GM23248 (cell line): ENCODE measurements around the gene MAPK10. TPM values are rescaled to one million over a fixed set of nuclear protein-coding genes. Genes with fewer than 3 reads are reported as not detected.
"Not testable (repeated sequence)": the region's sequence is repeated elsewhere in the genome, so short reads cannot be mapped to it uniquely, and the experiment has no call there.

ENCODE experiments used
- DNase-seq: peaks from one replicate; pipeline ENCODE4 v3.0.0-alpha.2; 2015
- H2AFZ ChIP-seq: fragments of 200-600 bp; sonication (generic); 2 replicates; pipeline ENCODE4 v1.6.1; 2016; ENCODE audit warnings: antibody characterized with exemption
- H3F3A ChIP-seq: fragments of 200-600 bp; sonication (generic); 2 replicates; pipeline ENCODE4 v1.6.1; 2016; ENCODE audit warnings: mild to moderate bottlenecking, antibody characterized with exemption, mixed run types; ENCODE audit not compliant: insufficient read depth
- H3K27ac ChIP-seq: fragments of 200-600 bp; sonication (generic); 2 replicates; pipeline ENCODE4 v1.5.1; 2016; ENCODE audit warnings: mild to moderate bottlenecking
- H3K27me3 ChIP-seq: fragments of 200-600 bp; sonication (generic); replicated peaks from 2 replicates; pipeline ENCODE4 v1.6.1; 2016; ENCODE audit warnings: mild to moderate bottlenecking; ENCODE audit not compliant: insufficient read depth
- H3K36me3 ChIP-seq: fragments of 200-600 bp; sonication (generic); 2 replicates; pipeline ENCODE4 v1.6.1; 2016; ENCODE audit warnings: low read depth, mild to moderate bottlenecking
- H3K4me1 ChIP-seq: fragments of 200-600 bp; sonication (generic); 2 replicates; pipeline ENCODE4 v1.6.1; 2016; ENCODE audit warnings: mild to moderate bottlenecking; ENCODE audit not compliant: insufficient read depth
- H3K4me2 ChIP-seq: fragments of 200-600 bp; sonication (generic); one replicate; pipeline ENCODE4 v1.6.1; 2016; ENCODE audit warnings: mild to moderate bottlenecking; ENCODE audit not compliant: unreplicated experiment
- H3K4me3 ChIP-seq: fragments of 200-600 bp; sonication (generic); 2 replicates; pipeline ENCODE4 v1.5.1; 2016; ENCODE audit warnings: mild to moderate bottlenecking
- H3K79me2 ChIP-seq: fragments of 200-600 bp; sonication (generic); 2 replicates; pipeline ENCODE4 v1.6.1; 2016; ENCODE audit warnings: mild to moderate bottlenecking; ENCODE audit not compliant: insufficient read depth
- H3K9ac ChIP-seq: fragments of 200-600 bp; sonication (generic); 2 replicates; pipeline ENCODE4 v1.6.1; 2016; ENCODE audit warnings: mild to moderate bottlenecking
- H3K9me2 ChIP-seq: fragments of 200-600 bp; sonication (generic); 2 replicates; pipeline ENCODE4 v1.6.1; 2016; ENCODE audit warnings: mixed run types, mild to moderate bottlenecking, moderate library complexity; ENCODE audit not compliant: insufficient read depth
- H3K9me3 ChIP-seq: fragments of 200-600 bp; sonication (generic); one replicate; pipeline ENCODE4 v1.6.1; 2017; ENCODE audit warnings: low read depth
- H4K20me1 ChIP-seq: fragments of 200-600 bp; sonication (generic); 2 replicates; pipeline ENCODE4 v1.6.0; 2016; ENCODE audit not compliant: insufficient read depth
- EZH2 ChIP-seq: fragments of 200-600 bp; sonication (generic); IDR thresholded peaks from 2 replicates; pipeline ENCODE4 v1.6.1; 2018; ENCODE audit warnings: antibody characterized with exemption, mild to moderate bottlenecking; ENCODE audit not compliant: insufficient read depth, poor library complexity, severe bottlenecking
- EZH2phosphoT487 ChIP-seq: fragments of 200-600 bp; sonication (generic); IDR thresholded peaks from 2 replicates; pipeline ENCODE4 v1.6.1; 2018; ENCODE audit warnings: antibody characterized with exemption, moderate library complexity, mild to moderate bottlenecking, low read depth; ENCODE audit not compliant: insufficient read depth
- WGBS, 2 experiments: methylation state at CpG; one replicate each; pipeline ENCODE4 v1.1.6; 2015 to 2017; ENCODE audit warnings: low lambda C conversion rate in 2 of 2, low coverage in 1 of 2; ENCODE audit errors: missing lambda C conversion rate in 2 of 2; 5-methylcytosine and 5-hydroxymethylcytosine counted together
- in situ Hi-C: fragments of 300-500 bp; cut with MboI; formaldehyde crosslinking; loops from 2 replicates; pipeline ENCODE4 v1.15.0; 2020
- polyA plus RNA-seq: library from polyadenylated mRNA; unstranded; fragments of >200 nt; fragmentation: Nextera tagmentation; extraction: Ambion mirVana; gene quantifications from 2 replicates; pipeline ENCODE4 v1.2.1, GENCODE V29; 2016
- total RNA-seq: library from RNA; depleted of rRNA; stranded (reverse); fragments of >200 nt; shearing (Covaris generic); gene quantifications from 2 replicates; pipeline ENCODE4 v1.2.3, GENCODE V29; 2014

The MAPK10 gene
- total and polyA plus RNA-seq, 2 experiments from 2014 or later: 0.73 to 1.3 TPM

- Histone ChIP-seq H3K27ac (peak overlapping the region; percentile 94), H3K4me2 (peak overlapping the region; percentile 84), H2AFZ (peak overlapping the region; percentile 53), H4K20me1 (no peaks in the 10 kb centered on the region), H3K4me3 (peak overlapping the region; percentile 48), H3K9me3 (no peaks in the 10 kb centered on the region), H3K79me2 (no peaks in the 10 kb centered on the region), H3K27me3 (no peaks in the 10 kb centered on the region), H3K9ac (peak overlapping the region; percentile 73), H3K36me3 (no peaks in the 10 kb centered on the region), H3K4me1 (peaks cover 51% of the 10 kb centered on the region), H3F3A (peaks cover 46% of the 10 kb centered on the region), H3K9me2 (no peaks in the 10 kb centered on the region)
- WGBS, 2 experiments: 0% methylated on average over 4 of the region's 4 CpGs
- TF ChIP-seq EZH2 (no peak), EZH2phosphoT487 (no peak)
- peak; percentile 93 for DNase-seq
- in situ Hi-C loops: no loop called here
These were observed 327.3 kb downstream of the MAPK10 start for GRCh38 chr4:86032476-86033022.

GRCh38 chr4:86031927-86032326 lies 327.9 kb downstream of the MAPK10 start:
- DNase-seq: peak; percentile 39
- Histone ChIP-seq H3K9me2 (no peaks in the 10 kb centered on the region), H3K4me1 (peaks cover 49% of the 10 kb centered on the region), H3K27me3 (no peaks in the 10 kb centered on the region), H3K4me2 (peak overlapping the region; percentile 84), H3F3A (peaks cover 46% of the 10 kb centered on the region), H3K79me2 (no peaks in the 10 kb centered on the region), H3K36me3 (no peaks in the 10 kb centered on the region), H3K9ac (peak overlapping the region; percentile 73), H2AFZ (peak overlapping the region; percentile 43; the same call in 1 of the 2 replicates), H3K4me3 (peak overlapping the region; percentile 9; the same call in 1 of the 2 replicates), H3K9me3 (no peaks in the 10 kb centered on the region), H4K20me1 (no peaks in the 10 kb centered on the region), H3K27ac (peak overlapping the region; percentile 94)
- 95 to 100% methylated on average over 3 of the region's 3 CpGs for WGBS, 2 experiments
- in situ Hi-C loops: no loop called here
- no peak for TF ChIP-seq EZH2phosphoT487
- no peak for TF ChIP-seq EZH2

GRCh38 chr4:86026720-86027119 lies 333.1 kb downstream of the MAPK10 start:
- in situ Hi-C loops: no loop called here
- Histone ChIP-seq H3K9me2 (no peaks in the 10 kb centered on the region), H3K9me3 (no peaks in the 10 kb centered on the region), H3F3A (peaks cover 8% of the 10 kb centered on the region; the same call in 1 of the 2 replicates), H2AFZ (no peak overlapping the region), H3K4me2 (no peak overlapping the region), H3K4me1 (peaks cover 3% of the 10 kb centered on the region), H3K36me3 (no peaks in the 10 kb centered on the region), H3K27ac (no peak overlapping the region), H4K20me1 (no peaks in the 10 kb centered on the region), H3K4me3 (no peak overlapping the region), H3K9ac (no peak overlapping the region), H3K79me2 (no peaks in the 10 kb centered on the region), H3K27me3 (no peaks in the 10 kb centered on the region)
- DNase-seq: no peak
- WGBS, 2 experiments: 80 to 82% methylated on average over 8 of the region's 8 CpGs
- TF ChIP-seq EZH2phosphoT487 (no peak), EZH2 (no peak)

GRCh38 chr4:86021671-86022070 lies 338.2 kb downstream of the MAPK10 start:
- 95 to 100% methylated on average over 3 to 23 of the region's 24 CpGs for WGBS, 2 experiments
- H3K79me2 ChIP-seq, H4K20me1 ChIP-seq, DNase-seq, H2AFZ ChIP-seq, H3K4me1 ChIP-seq, in situ Hi-C loops, H3K27me3 ChIP-seq, H3K9me2 ChIP-seq, H3K9ac ChIP-seq, H3K9me3 ChIP-seq, H3K4me2 ChIP-seq, H3F3A ChIP-seq, H3K36me3 ChIP-seq, H3K27ac ChIP-seq, H3K4me3 ChIP-seq: not testable (repeated sequence)

- H3K36me3 ChIP-seq: no peaks in the 10 kb centered on the region
- no peak overlapping the region for H2AFZ ChIP-seq
- no peak overlapping the region for H3K4me3 ChIP-seq
- H3K4me2 ChIP-seq: no peak overlapping the region
- H4K20me1 ChIP-seq: no peaks in the 10 kb centered on the region
- H3K79me2 ChIP-seq: no peaks in the 10 kb centered on the region
- DNase-seq: no peak
- 0 out of 2 replicates have a peak, but pooled peaks cover 6% of the 10 kb centered on the region for H3F3A ChIP-seq
- no peaks in the 10 kb centered on the region for H3K9me3 ChIP-seq
- no peaks in the 10 kb centered on the region for H3K9me2 ChIP-seq
- no peaks in the 10 kb centered on the region for H3K27me3 ChIP-seq
- TF ChIP-seq EZH2: no peak
- no peak for TF ChIP-seq EZH2phosphoT487
- H3K9ac ChIP-seq: no peak overlapping the region
- peaks cover 10% of the 10 kb centered on the region for H3K4me1 ChIP-seq
- in situ Hi-C loops: no loop called here
- H3K27ac ChIP-seq: no peak overlapping the region
These were observed 339.9 kb downstream of the MAPK10 start for GRCh38 chr4:86019906-86020305.
